ENCODE measurements around the gene SMYD2. TPM values are rescaled to one million over a fixed set of nuclear protein-coding genes. Genes with fewer than 3 reads are reported as not detected.

Gene SMYD2
- total RNA-seq, 4 donors from 2014 or later: 10.5 to 23.7 (median 15.0) TPM

- H3K4me3 ChIP-seq: no peak overlapping the region
- no peaks in the 10 kb centered on the region for H3K9me3 ChIP-seq
- no peak for DNase-seq (ENCODE audit: low spot score in 2 of 2)
- H3K4me1 ChIP-seq: peaks cover 0 to 5% (median 0%) of the 10 kb centered on the region in 4 donors
- no peaks in the 10 kb centered on the region for H3K27me3 ChIP-seq
- TF ChIP-seq POLR2A (IDR thresholded peaks at IDR 0.05): no peak
- TF ChIP-seq CTCF (IDR thresholded peaks at IDR 0.05): no peak
- no peak for TF ChIP-seq EP300 (IDR thresholded peaks at IDR 0.05)
- H3K36me3 ChIP-seq: peaks cover 0 to 8% (median 0%) of the 10 kb centered on the region in 3 donors
- no peak overlapping the region for H3K27ac ChIP-seq
- WGBS, 2 donors: 92 to 95% methylated on average over 19 to 20 of the region's 20 CpGs
These were observed 48.7 kb downstream of the SMYD2 start for GRCh38 chr1:214329470-214330220.

GRCh38 chr1:214330222-214330621, 49.3 kb downstream of the SMYD2 start:
- no peak for DNase-seq (ENCODE audit: low spot score in 2 of 2)
- peaks cover 0 to 8% (median 0%) of the 10 kb centered on the region in 3 donors for H3K36me3 ChIP-seq
- H3K9me3 ChIP-seq: no peaks in the 10 kb centered on the region
- WGBS, 2 donors: 82 to 89% methylated on average over 3 of the region's 3 CpGs
- no peak overlapping the region for H3K4me3 ChIP-seq
- peaks cover 0 to 5% (median 0%) of the 10 kb centered on the region in 4 donors for H3K4me1 ChIP-seq
- TF ChIP-seq CTCF (IDR thresholded peaks at IDR 0.05) (no peak), POLR2A (IDR thresholded peaks at IDR 0.05) (no peak), EP300 (IDR thresholded peaks at IDR 0.05) (no peak)
- no peak overlapping the region for H3K27ac ChIP-seq
- H3K27me3 ChIP-seq: no peaks in the 10 kb centered on the region

GRCh38 chr1:214330715-214331114, 49.8 kb downstream of the SMYD2 start:
- Histone ChIP-seq H3K36me3 (peaks cover 0 to 8% (median 0%) of the 10 kb centered on the region in 3 donors), H3K27ac (no peak overlapping the region), H3K4me3 (no peak overlapping the region), H3K27me3 (no peaks in the 10 kb centered on the region), H3K4me1 (peaks cover 0 to 5% (median 0%) of the 10 kb centered on the region in 4 donors), H3K9me3 (no peaks in the 10 kb centered on the region)
- DNase-seq (ENCODE audit: low spot score in 2 of 2): no peak
- no peak for TF ChIP-seq CTCF (IDR thresholded peaks at IDR 0.05)
- WGBS, 2 donors: 88 to 90% methylated on average over 12 of the region's 12 CpGs

GRCh38 chr1:214331180-214331579, 50.2 kb downstream of the SMYD2 start:
- peaks cover 0 to 4% (median 0%) of the 10 kb centered on the region in 3 donors for H3K36me3 ChIP-seq
- TF ChIP-seq CTCF (IDR thresholded peaks at IDR 0.05) (no peak), POLR2A (IDR thresholded peaks at IDR 0.05) (no peak), EP300 (IDR thresholded peaks at IDR 0.05) (no peak)
- 92 to 93% methylated on average over 1 of the region's 1 CpG for WGBS, 2 donors
- no peak overlapping the region for H3K27ac ChIP-seq
- no peaks in the 10 kb centered on the region for H3K9me3 ChIP-seq
- no peaks in the 10 kb centered on the region for H3K27me3 ChIP-seq
- H3K4me3 ChIP-seq: no peak overlapping the region
- peaks cover 0 to 5% (median 0%) of the 10 kb centered on the region in 4 donors for H3K4me1 ChIP-seq
- DNase-seq (ENCODE audit: low spot score in 2 of 2): no peak

DNA sequence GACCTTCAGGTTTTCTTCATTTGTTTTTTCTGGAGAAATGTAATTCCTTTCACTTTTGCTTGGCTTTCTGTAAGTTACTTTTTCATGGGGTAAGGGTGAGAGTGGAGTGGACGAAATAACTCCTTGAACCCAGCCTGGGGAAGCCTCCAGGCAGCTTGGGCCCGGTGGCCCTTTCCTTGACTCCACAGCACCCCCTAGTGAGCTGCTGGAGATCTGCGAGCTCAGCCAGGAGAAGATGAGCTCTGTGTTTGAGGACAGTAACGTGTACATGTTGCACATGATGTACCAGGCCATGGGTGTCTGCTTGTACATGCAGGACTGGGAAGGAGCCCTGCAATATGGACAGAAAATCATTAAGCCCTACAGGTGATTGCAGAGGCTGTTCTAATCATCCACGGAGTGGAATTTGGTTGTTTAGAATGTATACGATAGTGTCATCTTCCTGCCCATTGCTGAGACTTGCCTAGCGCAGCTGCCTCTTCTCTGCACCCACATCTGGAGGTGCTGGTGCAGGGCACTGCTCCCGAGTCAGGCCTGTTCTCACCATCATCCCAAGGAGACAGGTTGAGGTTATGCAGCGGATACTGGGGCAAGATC, 51.0 kb downstream of the SMYD2 start:
- H3K4me1 ChIP-seq: peaks cover 0 to 6% (median 0%) of the 10 kb centered on the region in 4 donors
- TF ChIP-seq EP300 (IDR thresholded peaks at IDR 0.05): no peak
- peak; percentile 44 to 72 (median 56) for TF ChIP-seq CTCF (IDR thresholded peaks at IDR 0.05)
- no peak for TF ChIP-seq POLR2A (IDR thresholded peaks at IDR 0.05)
- no peaks in the 10 kb centered on the region for H3K36me3 ChIP-seq
- no peaks in the 10 kb centered on the region for H3K9me3 ChIP-seq
- no peak overlapping the region for H3K27ac ChIP-seq
- no peak overlapping the region for H3K4me3 ChIP-seq
- no peaks in the 10 kb centered on the region for H3K27me3 ChIP-seq
- DNase-seq (ENCODE audit: low spot score in 2 of 2): peak in 1 of 2 donors; percentile 30
- 78% methylated on average over 8 to 9 of the region's 9 CpGs for WGBS, 2 donors
